ENCODE results near the gene TECTA. TPM values are rescaled to one million over a fixed set of nuclear protein-coding genes. Genes with fewer than 3 reads are reported as not detected.

The TECTA gene
- total RNA-seq, 1 donor from 2014 or later: 0.67 TPM

DNA sequence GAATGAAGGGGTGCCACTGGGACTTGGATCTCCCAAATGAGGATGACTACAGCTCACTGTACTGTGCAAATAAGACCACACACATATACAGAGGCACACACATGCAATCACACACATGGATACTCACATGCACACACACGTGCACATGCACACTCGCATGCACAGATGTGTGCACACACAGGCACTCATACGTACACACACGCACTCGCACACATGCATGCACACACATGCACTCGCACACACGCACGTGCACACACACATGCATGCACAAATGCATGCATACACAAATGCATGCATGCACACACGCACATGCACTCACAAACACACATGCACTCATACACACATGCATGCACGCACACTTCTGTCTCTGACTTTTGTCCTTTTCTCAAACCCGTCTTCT lies 36.0 kb downstream of the TECTA start:
- no peaks in the 10 kb centered on the region for H3K36me3 ChIP-seq (ENCODE audit: control insufficient read depth, insufficient read depth, low read length)

DNA sequence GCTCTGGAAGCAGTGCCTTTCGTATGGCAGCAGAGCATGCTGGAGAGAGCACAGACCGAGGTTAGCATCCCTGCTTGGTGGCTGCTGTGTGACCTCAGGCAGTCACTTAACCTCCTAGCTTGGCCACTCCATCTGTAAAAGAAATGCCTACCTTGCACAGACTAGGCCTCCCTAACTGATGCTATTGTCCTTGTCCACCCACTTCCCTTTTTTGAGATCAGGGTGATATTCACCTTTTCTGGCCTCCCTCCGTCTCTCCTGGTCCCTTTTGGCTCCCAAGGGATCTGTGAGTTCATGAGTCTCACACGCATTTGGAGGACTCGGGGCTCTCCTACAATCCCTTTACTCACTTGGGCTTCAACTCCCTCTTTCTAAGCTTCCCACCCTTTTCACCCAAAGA lies 37.2 kb downstream of the TECTA start:
- no peaks in the 10 kb centered on the region for H3K27me3 ChIP-seq (ENCODE audit: control insufficient read depth, insufficient read depth, low read length)
- TF ChIP-seq, protein P1, sequence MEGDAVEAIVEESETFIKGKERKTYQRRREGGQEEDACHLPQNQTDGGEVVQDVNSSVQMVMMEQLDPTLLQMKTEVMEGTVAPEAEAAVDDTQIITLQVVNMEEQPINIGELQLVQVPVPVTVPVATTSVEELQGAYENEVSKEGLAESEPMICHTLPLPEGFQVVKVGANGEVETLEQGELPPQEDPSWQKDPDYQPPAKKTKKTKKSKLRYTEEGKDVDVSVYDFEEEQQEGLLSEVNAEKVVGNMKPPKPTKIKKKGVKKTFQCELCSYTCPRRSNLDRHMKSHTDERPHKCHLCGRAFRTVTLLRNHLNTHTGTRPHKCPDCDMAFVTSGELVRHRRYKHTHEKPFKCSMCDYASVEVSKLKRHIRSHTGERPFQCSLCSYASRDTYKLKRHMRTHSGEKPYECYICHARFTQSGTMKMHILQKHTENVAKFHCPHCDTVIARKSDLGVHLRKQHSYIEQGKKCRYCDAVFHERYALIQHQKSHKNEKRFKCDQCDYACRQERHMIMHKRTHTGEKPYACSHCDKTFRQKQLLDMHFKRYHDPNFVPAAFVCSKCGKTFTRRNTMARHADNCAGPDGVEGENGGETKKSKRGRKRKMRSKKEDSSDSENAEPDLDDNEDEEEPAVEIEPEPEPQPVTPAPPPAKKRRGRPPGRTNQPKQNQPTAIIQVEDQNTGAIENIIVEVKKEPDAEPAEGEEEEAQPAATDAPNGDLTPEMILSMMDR (IDR thresholded peaks at IDR 0.05; ENCODE audit: insufficient read depth, low read length, poor library complexity, severe bottlenecking): no peak
- no peak overlapping the region for H3K4me3 ChIP-seq (ENCODE audit: low read depth, low read length)
- no peak for DNase-seq (ENCODE audit: low read depth)
- H3K36me3 ChIP-seq (ENCODE audit: control insufficient read depth, insufficient read depth, low read length): no peaks in the 10 kb centered on the region

More for the DNA sequence above, 36.0 kb downstream of the TECTA start:
- DNase-seq (ENCODE audit: low read depth): no peak
- H3K4me3 ChIP-seq (ENCODE audit: low read depth, low read length): no peak overlapping the region
- TF ChIP-seq, protein P1 (IDR thresholded peaks at IDR 0.05; ENCODE audit: insufficient read depth, low read length, poor library complexity, severe bottlenecking): no peak
- no peaks in the 10 kb centered on the region for H3K27me3 ChIP-seq (ENCODE audit: control insufficient read depth, insufficient read depth, low read length)

DNA sequence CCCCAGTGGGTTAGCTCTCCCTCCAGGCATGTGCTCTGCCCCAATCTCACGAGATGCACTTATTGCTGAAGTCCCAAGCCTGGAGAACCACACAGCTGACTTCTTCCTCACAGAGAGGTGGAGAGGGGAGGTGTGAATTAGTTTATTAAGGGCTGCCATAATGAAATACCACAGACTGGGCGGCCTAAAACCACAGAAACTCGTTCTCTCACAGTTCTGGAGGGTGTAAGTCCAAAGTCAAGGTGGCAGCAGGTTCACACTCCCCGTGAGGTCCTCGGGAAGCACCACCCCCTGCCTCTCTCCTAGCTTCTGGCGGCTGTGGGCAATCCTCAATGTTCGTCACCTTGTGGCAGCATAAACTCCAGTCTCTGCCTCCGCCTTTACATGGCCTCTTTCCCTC lies 39.3 kb downstream of the TECTA start:
- H3K36me3 ChIP-seq (ENCODE audit: control insufficient read depth, insufficient read depth, low read length): no peaks in the 10 kb centered on the region
- TF ChIP-seq, protein P1 (IDR thresholded peaks at IDR 0.05; ENCODE audit: insufficient read depth, low read length, poor library complexity, severe bottlenecking): no peak
- H3K27me3 ChIP-seq (ENCODE audit: control insufficient read depth, insufficient read depth, low read length): no peaks in the 10 kb centered on the region
- DNase-seq (ENCODE audit: low read depth): no peak
- H3K4me3 ChIP-seq (ENCODE audit: low read depth, low read length): no peak overlapping the region

DNA sequence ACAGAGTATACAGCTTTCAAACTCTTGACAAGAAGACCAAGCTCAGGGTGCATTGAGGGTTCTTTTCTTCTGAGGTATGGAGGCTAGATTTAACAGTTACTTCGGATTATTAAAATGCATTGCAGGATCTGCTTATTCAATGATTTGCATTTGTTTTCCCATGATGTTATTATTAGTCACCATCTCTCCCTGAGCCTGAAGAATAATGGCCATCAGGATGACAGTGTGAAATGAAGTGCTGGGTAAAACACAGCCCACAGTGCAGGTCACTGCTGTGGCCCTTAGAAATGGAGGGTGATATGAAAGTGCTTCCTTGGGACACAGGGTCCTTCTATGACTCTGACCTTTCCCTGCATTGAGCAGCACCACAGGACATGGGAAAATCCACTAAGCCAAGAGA lies 40.0 kb downstream of the TECTA start:
- no peak for DNase-seq (ENCODE audit: low read depth)
- H3K36me3 ChIP-seq (ENCODE audit: control insufficient read depth, insufficient read depth, low read length): no peaks in the 10 kb centered on the region
- TF ChIP-seq, protein P1 (IDR thresholded peaks at IDR 0.05; ENCODE audit: insufficient read depth, low read length, poor library complexity, severe bottlenecking): no peak
- H3K27me3 ChIP-seq (ENCODE audit: control insufficient read depth, insufficient read depth, low read length): no peaks in the 10 kb centered on the region
- no peak overlapping the region for H3K4me3 ChIP-seq (ENCODE audit: low read depth, low read length)

DNA sequence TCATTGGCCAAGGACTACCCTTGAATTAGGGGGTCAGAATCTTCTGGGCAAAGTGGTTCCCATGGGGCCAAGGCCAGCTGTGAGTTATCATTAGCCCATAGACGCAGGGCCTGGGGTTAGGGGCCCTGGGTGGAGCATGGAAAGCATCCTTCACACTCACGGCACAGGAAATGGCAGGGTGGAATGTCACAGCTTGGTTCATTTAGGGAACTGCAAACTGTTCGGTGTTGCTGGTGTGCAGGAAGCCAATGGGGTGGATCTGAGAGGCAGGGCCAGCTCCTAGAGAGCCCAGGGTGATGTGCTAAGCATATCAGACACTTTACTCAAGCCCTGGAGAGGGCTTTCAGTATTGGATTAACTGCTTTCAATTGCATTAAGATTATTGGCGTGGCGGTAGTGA lies 42.9 kb downstream of the TECTA start:
- Histone ChIP-seq H3K36me3 (ENCODE audit: control insufficient read depth, insufficient read depth, low read length) (no peaks in the 10 kb centered on the region), H3K4me3 (ENCODE audit: low read depth, low read length) (no peak overlapping the region), H3K27me3 (ENCODE audit: control insufficient read depth, insufficient read depth, low read length) (no peaks in the 10 kb centered on the region)
- DNase-seq (ENCODE audit: low read depth): no peak
- TF ChIP-seq, protein P1 (IDR thresholded peaks at IDR 0.05; ENCODE audit: insufficient read depth, low read length, poor library complexity, severe bottlenecking): no peak

DNA sequence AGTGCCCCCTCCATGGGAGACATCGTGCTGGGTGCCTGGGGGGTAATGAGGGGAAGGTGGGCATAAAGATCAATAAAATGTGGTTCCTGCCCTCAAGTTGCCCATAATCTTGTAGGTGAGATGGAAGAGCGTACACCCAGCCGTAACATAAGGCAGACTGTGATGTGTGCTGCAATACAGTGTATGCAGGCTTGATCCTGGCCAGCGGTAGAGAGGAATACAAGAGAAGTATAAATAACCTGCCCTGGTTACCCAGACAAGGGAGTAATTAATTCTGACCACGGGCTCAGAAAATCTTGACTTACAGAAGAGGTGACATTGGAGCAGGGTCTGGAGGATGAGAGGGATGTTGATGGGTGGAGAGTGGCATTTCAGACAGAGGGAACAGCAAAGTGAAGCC lies 43.7 kb downstream of the TECTA start:
- no peak for DNase-seq (ENCODE audit: low read depth)
- no peak overlapping the region for H3K4me3 ChIP-seq (ENCODE audit: low read depth, low read length)
- no peaks in the 10 kb centered on the region for H3K27me3 ChIP-seq (ENCODE audit: control insufficient read depth, insufficient read depth, low read length)
- H3K36me3 ChIP-seq (ENCODE audit: control insufficient read depth, insufficient read depth, low read length): no peaks in the 10 kb centered on the region
- TF ChIP-seq, protein P1 (IDR thresholded peaks at IDR 0.05; ENCODE audit: insufficient read depth, low read length, poor library complexity, severe bottlenecking): no peak
